ENCODE results near the gene MINDY4. TPM values are rescaled to one million over a fixed set of nuclear protein-coding genes. Genes with fewer than 3 reads are reported as not detected.

MINDY4 gene
- total and polyA plus RNA-seq, 8 donors, result 1.6 to 22.8 (median 6.4) TPM; not detected in 1

DNA sequence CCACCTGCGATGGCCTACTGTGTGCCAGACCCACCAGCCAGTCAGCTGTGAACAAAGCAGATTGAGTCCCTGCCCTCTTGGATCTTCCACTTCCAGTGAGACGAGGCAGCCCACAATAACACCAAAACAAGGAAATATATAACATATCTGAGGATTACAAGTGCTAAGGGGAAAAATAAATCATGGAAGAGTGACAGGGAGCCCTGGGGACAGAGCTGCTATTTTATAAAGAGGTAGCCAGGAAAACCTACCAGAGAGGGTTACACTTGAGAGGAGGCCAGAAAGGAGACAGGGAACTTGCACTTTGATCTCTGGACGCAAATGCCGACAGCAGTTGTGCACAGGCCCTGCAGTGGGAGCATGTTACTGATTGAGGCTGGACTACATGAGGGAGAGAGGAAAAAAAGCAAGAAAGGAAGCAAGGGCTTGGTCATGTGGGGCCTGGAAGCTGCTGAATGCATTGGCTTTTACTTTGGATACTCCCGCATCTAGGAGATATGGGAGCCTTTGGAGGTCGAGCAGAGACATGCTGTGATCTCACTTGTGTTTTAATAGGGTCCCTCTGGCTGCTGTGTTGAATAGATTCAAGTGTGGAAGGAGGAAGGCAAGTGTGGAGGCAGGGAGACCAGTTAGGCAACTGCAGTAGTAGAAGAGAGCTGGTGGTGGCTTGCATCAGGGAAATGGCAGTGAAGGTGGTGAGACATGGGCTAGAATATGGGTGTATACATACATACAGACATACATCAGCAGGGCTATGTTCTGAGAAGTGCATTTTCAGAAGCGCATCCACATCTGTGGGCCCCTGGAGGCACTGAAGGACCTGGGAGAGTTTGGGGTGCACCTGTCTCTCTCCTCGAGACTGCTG is 26.2 kb downstream of the MINDY4 start:
- peak overlapping the region in 3 of 5 donors; percentile 22 to 67 (median 50) for H3K27ac ChIP-seq
- H3K4me1 ChIP-seq, result peaks cover 0 to 53% (median 36%) of the 10 kb centered on the region in 4 donors
- TF ChIP-seq POLR2A (IDR thresholded peaks at IDR 0.05), result no peak
- TF ChIP-seq POLR2AphosphoS5 (IDR thresholded peaks at IDR 0.05), result no peak
- TF ChIP-seq, protein P1, sequence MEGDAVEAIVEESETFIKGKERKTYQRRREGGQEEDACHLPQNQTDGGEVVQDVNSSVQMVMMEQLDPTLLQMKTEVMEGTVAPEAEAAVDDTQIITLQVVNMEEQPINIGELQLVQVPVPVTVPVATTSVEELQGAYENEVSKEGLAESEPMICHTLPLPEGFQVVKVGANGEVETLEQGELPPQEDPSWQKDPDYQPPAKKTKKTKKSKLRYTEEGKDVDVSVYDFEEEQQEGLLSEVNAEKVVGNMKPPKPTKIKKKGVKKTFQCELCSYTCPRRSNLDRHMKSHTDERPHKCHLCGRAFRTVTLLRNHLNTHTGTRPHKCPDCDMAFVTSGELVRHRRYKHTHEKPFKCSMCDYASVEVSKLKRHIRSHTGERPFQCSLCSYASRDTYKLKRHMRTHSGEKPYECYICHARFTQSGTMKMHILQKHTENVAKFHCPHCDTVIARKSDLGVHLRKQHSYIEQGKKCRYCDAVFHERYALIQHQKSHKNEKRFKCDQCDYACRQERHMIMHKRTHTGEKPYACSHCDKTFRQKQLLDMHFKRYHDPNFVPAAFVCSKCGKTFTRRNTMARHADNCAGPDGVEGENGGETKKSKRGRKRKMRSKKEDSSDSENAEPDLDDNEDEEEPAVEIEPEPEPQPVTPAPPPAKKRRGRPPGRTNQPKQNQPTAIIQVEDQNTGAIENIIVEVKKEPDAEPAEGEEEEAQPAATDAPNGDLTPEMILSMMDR (IDR thresholded peaks at IDR 0.05), result no peak
- no peak for TF ChIP-seq EP300 (IDR thresholded peaks at IDR 0.05)
- 60 to 77% (median 67%) methylated on average over 8 of the region's 8 CpGs for WGBS, 5 donors
- intact Hi-C loops (cut with DNase I; ENCODE audit: low total_unique reads), result no loop called here
- DNase-seq, result peak in 1 of 2 donors; percentile 48
- peaks cover 0 to 12% (median 7%) of the 10 kb centered on the region in 4 donors for H3K36me3 ChIP-seq
- H3K9me3 ChIP-seq, result no peaks in the 10 kb centered on the region
- no peak overlapping the region for H3K4me3 ChIP-seq
- no peaks in the 10 kb centered on the region for H3K27me3 ChIP-seq

DNA sequence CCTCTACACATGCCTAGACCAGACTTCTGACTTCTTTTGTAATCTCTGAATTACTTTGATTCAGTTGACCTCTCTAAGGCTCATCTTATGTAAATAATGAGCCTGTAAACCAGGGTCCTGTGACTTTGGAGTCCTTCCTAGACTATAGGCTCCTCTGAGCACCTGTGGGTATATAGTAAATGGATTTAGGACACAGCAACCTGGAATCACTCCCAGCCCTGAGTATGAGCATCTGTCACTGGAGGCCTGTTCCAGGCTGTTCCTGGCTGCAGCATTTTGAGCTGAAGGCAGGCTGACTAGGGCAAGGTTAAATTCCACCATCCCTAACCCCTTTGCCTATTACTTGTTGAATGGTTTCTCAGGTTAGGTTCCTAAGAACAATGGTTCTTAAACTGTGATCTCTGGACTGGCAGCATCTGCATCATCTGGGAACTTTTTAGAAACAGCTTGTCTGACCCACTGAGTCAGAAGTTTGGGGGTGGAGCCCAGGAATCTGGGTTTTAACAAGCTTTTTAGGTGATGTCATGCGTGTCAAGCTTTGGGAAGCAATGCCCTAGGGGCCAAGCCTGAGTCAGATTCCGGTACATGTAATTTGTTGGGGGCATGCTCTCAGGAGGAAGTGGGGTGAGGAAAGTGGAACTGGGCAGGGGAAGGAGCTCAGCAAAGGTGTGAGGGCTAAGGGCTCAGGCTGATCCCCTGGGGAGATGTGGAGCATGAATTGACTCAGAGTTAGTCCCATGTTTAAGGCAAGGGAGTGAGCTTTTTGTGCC is 28.2 kb downstream of the MINDY4 start:
- WGBS, 5 donors, result 72 to 92% (median 81%) methylated on average over 2 of the region's 2 CpGs
- intact Hi-C loops (cut with DNase I; ENCODE audit: low total_unique reads), result no loop called here
- Histone ChIP-seq H3K27me3 (no peaks in the 10 kb centered on the region), H3K36me3 (peaks cover 0 to 3% (median 0%) of the 10 kb centered on the region in 4 donors), H3K9me3 (no peaks in the 10 kb centered on the region), H3K4me1 (peaks cover 0 to 63% (median 44%) of the 10 kb centered on the region in 4 donors), H3K27ac (peak overlapping the region in 2 of 5 donors; percentile 22 to 67), H3K4me3 (no peak overlapping the region)
- TF ChIP-seq POLR2AphosphoS5 (IDR thresholded peaks at IDR 0.05), result peak in 1 of 3 donors; percentile 54
- TF ChIP-seq POLR2A (IDR thresholded peaks at IDR 0.05), result no peak
- TF ChIP-seq, protein P1 (IDR thresholded peaks at IDR 0.05), result no peak
- TF ChIP-seq EP300 (IDR thresholded peaks at IDR 0.05), result no peak
- DNase-seq, result no peak

DNA sequence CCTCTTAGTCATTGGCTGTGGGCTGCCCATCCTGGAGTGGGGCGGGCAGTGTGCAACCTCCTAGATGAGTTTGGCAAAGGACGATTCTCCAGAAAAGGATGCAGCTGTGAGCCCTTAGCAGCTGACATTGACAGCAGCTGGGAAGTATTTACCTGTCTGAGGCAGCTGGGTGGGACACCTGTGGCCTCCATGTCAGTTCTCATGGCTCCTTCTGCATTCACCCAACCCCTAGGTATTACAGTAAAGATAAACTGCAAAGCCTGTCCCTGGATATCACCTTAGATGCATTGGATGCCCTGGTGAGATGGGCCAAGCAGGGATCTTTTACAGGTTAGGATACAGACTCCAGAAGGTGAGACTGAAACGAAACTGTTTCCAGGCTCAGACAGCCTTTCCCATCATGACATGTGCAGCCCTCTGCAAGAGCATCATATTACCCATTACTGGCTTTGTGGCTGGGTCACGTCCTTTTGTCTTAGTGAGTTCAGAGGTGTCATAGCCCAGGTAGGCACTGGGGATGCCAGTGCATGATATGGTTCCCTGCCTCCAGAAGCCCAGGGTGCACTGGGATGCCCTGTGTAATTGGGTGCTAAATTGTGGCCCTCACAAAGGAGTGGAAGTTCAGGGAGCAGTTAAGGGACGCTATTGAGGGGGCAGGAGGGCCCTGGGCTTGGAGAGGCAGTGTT is 28.9 kb downstream of the MINDY4 start:
- Histone ChIP-seq H3K27ac (peak overlapping the region in 2 of 5 donors; percentile 22 to 67), H3K4me1 (peaks cover 0 to 69% (median 49%) of the 10 kb centered on the region in 4 donors), H3K4me3 (no peak overlapping the region), H3K27me3 (no peaks in the 10 kb centered on the region), H3K36me3 (peaks cover 0 to 2% (median 0%) of the 10 kb centered on the region in 4 donors), H3K9me3 (no peaks in the 10 kb centered on the region)
- no peak for DNase-seq
- intact Hi-C loops (cut with DNase I; ENCODE audit: low total_unique reads), result loop anchor here (5.0 to 10.0 kb wide), 2 partner anchors 177 to 325 kb away; no protein-coding TSS in a partner anchor
- TF ChIP-seq POLR2AphosphoS5 (IDR thresholded peaks at IDR 0.05), result no peak
- TF ChIP-seq POLR2A (IDR thresholded peaks at IDR 0.05), result no peak
- no peak for TF ChIP-seq EP300 (IDR thresholded peaks at IDR 0.05)
- TF ChIP-seq, protein P1 (IDR thresholded peaks at IDR 0.05), result no peak
- WGBS, 5 donors, result 75 to 84% (median 83%) methylated on average over 5 of the region's 5 CpGs
